Esophagus muscularis mucosa (tissue), 3 donors: ENCODE data around the gene USP20.

Source experiments
- POLR2A ChIP-seq: fragments of 450-650 bp; IDR thresholded peaks from one replicate; pipeline ENCODE4 v1.6.1; 2017; ENCODE audit warnings: antibody characterized with exemption, moderate library complexity, mild to moderate bottlenecking, low read depth
- POLR2AphosphoS5 ChIP-seq, 2 donors: sonication (generic); formaldehyde crosslinking; IDR thresholded peaks; one replicate each; pipeline ENCODE4 v1.6.1; 2017; ENCODE audit warnings: antibody characterized with exemption in 2 of 2
- TF ChIP-seq, protein P1 (sequence below), 3 experiments: fragments of 200-600 bp in 2 of 3; fragments of 450-650 bp in 1 of 3; sonication (generic) in 2 of 3; IDR thresholded peaks; one replicate each; pipeline ENCODE4 v1.5.1; 2017 to 2019; ENCODE audit warnings: antibody characterized with exemption in 3 of 3, mild to moderate bottlenecking in 2 of 3, moderate library complexity in 1 of 3

DNA sequence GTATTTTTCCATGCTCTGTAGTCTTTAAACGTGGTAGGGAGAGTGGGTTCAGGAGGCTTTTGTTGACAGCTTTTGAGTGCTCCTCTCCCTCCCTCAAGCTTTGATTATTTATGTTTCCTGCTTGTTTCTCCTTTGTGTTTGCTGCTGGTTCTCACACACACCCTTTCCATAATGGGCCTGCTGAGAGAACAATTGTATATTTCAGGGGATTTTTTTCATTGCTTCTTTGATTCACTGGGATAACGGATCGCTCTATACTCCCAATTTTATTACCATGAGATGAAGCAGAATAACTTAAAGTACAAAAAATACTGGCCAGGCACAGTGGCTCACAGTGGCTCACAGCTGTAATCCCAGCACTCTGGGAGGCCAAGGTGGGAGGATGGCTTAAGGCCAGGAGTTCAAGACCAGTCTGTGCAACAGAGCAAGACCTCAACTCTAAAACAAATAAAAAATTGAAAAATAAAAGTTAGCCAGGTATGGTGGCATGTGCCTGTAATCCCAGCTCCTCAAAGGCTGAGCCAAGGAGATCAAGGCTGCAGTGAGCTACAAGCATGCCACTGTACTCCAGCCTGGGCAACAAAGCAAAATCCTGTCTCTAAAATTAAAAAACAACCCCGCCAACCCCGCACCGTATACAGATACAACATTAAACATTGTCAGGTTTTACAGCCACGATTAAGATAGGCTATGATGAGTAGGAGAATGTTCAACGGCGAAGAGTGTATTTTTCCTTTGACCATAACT is 66.9 kb downstream of the USP20 start:
- TF ChIP-seq POLR2A (no peak), POLR2AphosphoS5 (IDR thresholded peaks at IDR 0.05) (no peak)
- TF ChIP-seq, protein P1, sequence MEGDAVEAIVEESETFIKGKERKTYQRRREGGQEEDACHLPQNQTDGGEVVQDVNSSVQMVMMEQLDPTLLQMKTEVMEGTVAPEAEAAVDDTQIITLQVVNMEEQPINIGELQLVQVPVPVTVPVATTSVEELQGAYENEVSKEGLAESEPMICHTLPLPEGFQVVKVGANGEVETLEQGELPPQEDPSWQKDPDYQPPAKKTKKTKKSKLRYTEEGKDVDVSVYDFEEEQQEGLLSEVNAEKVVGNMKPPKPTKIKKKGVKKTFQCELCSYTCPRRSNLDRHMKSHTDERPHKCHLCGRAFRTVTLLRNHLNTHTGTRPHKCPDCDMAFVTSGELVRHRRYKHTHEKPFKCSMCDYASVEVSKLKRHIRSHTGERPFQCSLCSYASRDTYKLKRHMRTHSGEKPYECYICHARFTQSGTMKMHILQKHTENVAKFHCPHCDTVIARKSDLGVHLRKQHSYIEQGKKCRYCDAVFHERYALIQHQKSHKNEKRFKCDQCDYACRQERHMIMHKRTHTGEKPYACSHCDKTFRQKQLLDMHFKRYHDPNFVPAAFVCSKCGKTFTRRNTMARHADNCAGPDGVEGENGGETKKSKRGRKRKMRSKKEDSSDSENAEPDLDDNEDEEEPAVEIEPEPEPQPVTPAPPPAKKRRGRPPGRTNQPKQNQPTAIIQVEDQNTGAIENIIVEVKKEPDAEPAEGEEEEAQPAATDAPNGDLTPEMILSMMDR (IDR thresholded peaks at IDR 0.05), result no peak
